ENCODE data around the gene STXBP6.

- TF ChIP-seq, protein P1, sequence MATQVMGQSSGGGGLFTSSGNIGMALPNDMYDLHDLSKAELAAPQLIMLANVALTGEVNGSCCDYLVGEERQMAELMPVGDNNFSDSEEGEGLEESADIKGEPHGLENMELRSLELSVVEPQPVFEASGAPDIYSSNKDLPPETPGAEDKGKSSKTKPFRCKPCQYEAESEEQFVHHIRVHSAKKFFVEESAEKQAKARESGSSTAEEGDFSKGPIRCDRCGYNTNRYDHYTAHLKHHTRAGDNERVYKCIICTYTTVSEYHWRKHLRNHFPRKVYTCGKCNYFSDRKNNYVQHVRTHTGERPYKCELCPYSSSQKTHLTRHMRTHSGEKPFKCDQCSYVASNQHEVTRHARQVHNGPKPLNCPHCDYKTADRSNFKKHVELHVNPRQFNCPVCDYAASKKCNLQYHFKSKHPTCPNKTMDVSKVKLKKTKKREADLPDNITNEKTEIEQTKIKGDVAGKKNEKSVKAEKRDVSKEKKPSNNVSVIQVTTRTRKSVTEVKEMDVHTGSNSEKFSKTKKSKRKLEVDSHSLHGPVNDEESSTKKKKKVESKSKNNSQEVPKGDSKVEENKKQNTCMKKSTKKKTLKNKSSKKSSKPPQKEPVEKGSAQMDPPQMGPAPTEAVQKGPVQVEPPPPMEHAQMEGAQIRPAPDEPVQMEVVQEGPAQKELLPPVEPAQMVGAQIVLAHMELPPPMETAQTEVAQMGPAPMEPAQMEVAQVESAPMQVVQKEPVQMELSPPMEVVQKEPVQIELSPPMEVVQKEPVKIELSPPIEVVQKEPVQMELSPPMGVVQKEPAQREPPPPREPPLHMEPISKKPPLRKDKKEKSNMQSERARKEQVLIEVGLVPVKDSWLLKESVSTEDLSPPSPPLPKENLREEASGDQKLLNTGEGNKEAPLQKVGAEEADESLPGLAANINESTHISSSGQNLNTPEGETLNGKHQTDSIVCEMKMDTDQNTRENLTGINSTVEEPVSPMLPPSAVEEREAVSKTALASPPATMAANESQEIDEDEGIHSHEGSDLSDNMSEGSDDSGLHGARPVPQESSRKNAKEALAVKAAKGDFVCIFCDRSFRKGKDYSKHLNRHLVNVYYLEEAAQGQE (IDR thresholded peaks at IDR 0.05; ENCODE audit: insufficient replicate concordance, low read depth): no peak
- TF ChIP-seq POLR2AphosphoS5 (IDR thresholded peaks at IDR 0.05; ENCODE audit: low read depth): no peak
- no peak for TF ChIP-seq GABPA (IDR thresholded peaks at IDR 0.05; ENCODE audit: low read depth)
- TF ChIP-seq CTCF (IDR thresholded peaks at IDR 0.05; ENCODE audit: insufficient read depth, low read length): no peak
- TF ChIP-seq SPI1 (IDR thresholded peaks at IDR 0.05; ENCODE audit: borderline replicate concordance, low read depth): no peak
Observed at GRCh38 chr14:24804552-24805212, 245.3 kb downstream of the STXBP6 start.
